ENCODE results near the gene SYNE3.

DNA sequence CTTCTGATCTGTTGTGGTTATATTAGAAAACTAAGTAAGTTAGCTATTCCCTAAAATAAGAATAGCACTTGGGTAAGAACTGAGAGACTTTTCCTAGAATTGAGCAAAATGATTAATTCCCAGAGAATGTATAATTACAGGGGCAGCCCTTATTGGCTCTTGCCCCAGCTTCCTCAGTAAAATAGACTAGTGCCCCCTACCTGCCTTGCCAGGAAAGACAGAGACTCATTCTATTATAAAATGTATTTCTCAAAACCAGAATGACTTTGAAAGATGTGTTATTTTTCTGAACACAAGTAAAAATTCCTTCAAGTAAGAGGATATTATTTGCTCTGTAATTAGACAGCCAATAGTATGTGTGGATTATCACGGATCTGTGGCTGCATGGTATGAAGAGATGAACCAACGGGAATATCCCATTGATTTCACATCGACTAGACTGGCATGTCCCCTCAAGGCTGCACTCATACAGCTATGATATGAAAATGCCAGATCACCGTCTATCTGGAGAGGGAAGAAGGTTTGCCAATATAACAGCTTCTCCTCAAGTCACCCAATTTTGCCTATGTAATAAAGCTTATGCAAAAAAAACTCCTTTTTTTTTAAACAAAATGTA, 11.0 kb upstream of the SYNE3 start:
- TF ChIP-seq, protein P1, sequence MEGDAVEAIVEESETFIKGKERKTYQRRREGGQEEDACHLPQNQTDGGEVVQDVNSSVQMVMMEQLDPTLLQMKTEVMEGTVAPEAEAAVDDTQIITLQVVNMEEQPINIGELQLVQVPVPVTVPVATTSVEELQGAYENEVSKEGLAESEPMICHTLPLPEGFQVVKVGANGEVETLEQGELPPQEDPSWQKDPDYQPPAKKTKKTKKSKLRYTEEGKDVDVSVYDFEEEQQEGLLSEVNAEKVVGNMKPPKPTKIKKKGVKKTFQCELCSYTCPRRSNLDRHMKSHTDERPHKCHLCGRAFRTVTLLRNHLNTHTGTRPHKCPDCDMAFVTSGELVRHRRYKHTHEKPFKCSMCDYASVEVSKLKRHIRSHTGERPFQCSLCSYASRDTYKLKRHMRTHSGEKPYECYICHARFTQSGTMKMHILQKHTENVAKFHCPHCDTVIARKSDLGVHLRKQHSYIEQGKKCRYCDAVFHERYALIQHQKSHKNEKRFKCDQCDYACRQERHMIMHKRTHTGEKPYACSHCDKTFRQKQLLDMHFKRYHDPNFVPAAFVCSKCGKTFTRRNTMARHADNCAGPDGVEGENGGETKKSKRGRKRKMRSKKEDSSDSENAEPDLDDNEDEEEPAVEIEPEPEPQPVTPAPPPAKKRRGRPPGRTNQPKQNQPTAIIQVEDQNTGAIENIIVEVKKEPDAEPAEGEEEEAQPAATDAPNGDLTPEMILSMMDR (IDR thresholded peaks at IDR 0.05 in 8 of 11, conservative IDR thresholded peaks at IDR 0.05 in 3 of 11): peak; percentile 64 to 86 (median 82)
- TF ChIP-seq POLR2A (IDR thresholded peaks at IDR 0.05) (no peak), POLR2AphosphoS5 (IDR thresholded peaks at IDR 0.05) (no peak)

Data from spleen (tissue), 7 donors.